Brain microvascular endothelial cell (primary cell): Measurements from ENCODE around the gene MUC6.

ENCODE experiments used
- DNase-seq: peaks from one replicate; pipeline ENCODE4 v3.0.0-alpha.2; 2020
- H3K27ac ChIP-seq: fragments of 250-450 bp; sonication (Bioruptor Pico); 2 replicates; pipeline ENCODE4 v1.5.1; 2020; ENCODE audit warnings: mild to moderate bottlenecking, moderate library complexity
- H3K27me3 ChIP-seq: fragments of 250-450 bp; sonication (Bioruptor Pico); replicated peaks from 2 replicates; pipeline ENCODE4 v1.5.1; 2020; ENCODE audit warnings: mild to moderate bottlenecking
- H3K36me3 ChIP-seq: fragments of 250-450 bp; sonication (Bioruptor Pico); replicated peaks from 2 replicates; pipeline ENCODE4 v1.5.1; 2020; ENCODE audit warnings: mild to moderate bottlenecking
- H3K4me3 ChIP-seq: 2 replicates; pipeline ENCODE4 v1.5.1; 2011; ENCODE audit warnings: low read depth, mild to moderate bottlenecking, control low read depth, low read length, moderate library complexity
- CTCF ChIP-seq: IDR thresholded peaks from 2 replicates; pipeline ENCODE4 v1.5.1; 2011; ENCODE audit warnings: low read depth, mild to moderate bottlenecking, moderate library complexity, low read length, control low read depth, inconsistent platforms; ENCODE audit errors: missing control alignments
- in situ Hi-C: cut with HindIII; loops from 2 replicates; pipeline ENCODE4 v1.10.0; 2017; ENCODE audit warnings: low sequenced_read_pairs, low pct_ligation_motif_present

MUC6 gene

GRCh38 chr11:997907-998306 is 38.6 kb downstream of the MUC6 start:
- H3K27me3 ChIP-seq = no peaks in the 10 kb centered on the region
- in situ Hi-C loops = no loop called here
- TF ChIP-seq CTCF = no peak

GRCh38 chr11:996681-997080 is 39.8 kb downstream of the MUC6 start:
- Histone ChIP-seq H3K4me3 (no peak overlapping the region), H3K36me3 (peaks cover 39% of the 10 kb centered on the region), H3K27me3 (no peaks in the 10 kb centered on the region), H3K27ac (no peak overlapping the region)
- DNase-seq = no peak
- TF ChIP-seq CTCF = no peak
- in situ Hi-C loops = no loop called here

More at GRCh38 chr11:997907-998306, 38.6 kb downstream of the MUC6 start:
- DNase-seq = no peak
- Histone ChIP-seq H3K4me3 (no peak overlapping the region), H3K36me3 (peaks cover 32% of the 10 kb centered on the region), H3K27ac (no peak overlapping the region)

GRCh38 chr11:995752-996420 is 40.6 kb downstream of the MUC6 start:
- in situ Hi-C loops = no loop called here
- no peak for TF ChIP-seq CTCF

GRCh38 chr11:995044-995751 is 41.3 kb downstream of the MUC6 start:
- H3K4me3 ChIP-seq = no peak overlapping the region
- no peak for DNase-seq
- peaks cover 28% of the 10 kb centered on the region for H3K36me3 ChIP-seq
- in situ Hi-C loops = no loop called here
- H3K27me3 ChIP-seq = no peaks in the 10 kb centered on the region
- no peak overlapping the region for H3K27ac ChIP-seq
- TF ChIP-seq CTCF = no peak

More at GRCh38 chr11:995752-996420, 40.6 kb downstream of the MUC6 start:
- H3K27ac ChIP-seq = no peak overlapping the region
- H3K36me3 ChIP-seq = peaks cover 32% of the 10 kb centered on the region
- no peaks in the 10 kb centered on the region for H3K27me3 ChIP-seq
- H3K4me3 ChIP-seq = no peak overlapping the region
- no peak for DNase-seq

- no peak for TF ChIP-seq CTCF
- Histone ChIP-seq H3K4me3 (no peak overlapping the region), H3K36me3 (peaks cover 33% of the 10 kb centered on the region), H3K27ac (no peak overlapping the region), H3K27me3 (no peaks in the 10 kb centered on the region)
- no peak for DNase-seq
- in situ Hi-C loops = no loop called here
Measured at GRCh38 chr11:993632-994167, 42.8 kb downstream of the MUC6 start.
